Mucosa of descending colon (tissue), 3 donors: ENCODE results near the gene ASB6. TPM values are rescaled to one million over a fixed set of nuclear protein-coding genes. Genes with fewer than 3 reads are reported as not detected.

Experiments used
- ATAC-seq: fragments of 200-7000 bp; cut with Tn5 transposase; one replicate; pipeline ENCODE4 v1.9.1; 2020; ENCODE audit warnings: mild to moderate bottlenecking, moderate library complexity
- DNase-seq, 3 donors: peaks; one replicate each; pipeline ENCODE4 v3.0.0-alpha.2; 2020
- H3K36me3 ChIP-seq: fragments of 200-600 bp; one replicate; pipeline ENCODE4 v1.8.0; 2021; ENCODE audit warnings: low read depth, mild to moderate bottlenecking
- H3K4me1 ChIP-seq: fragments of 200-600 bp; one replicate; pipeline ENCODE4 v1.8.0; 2021; ENCODE audit warnings: low read depth, mild to moderate bottlenecking
- H3K4me3 ChIP-seq: fragments of 200-600 bp; one replicate; pipeline ENCODE4 v1.8.0; 2021; ENCODE audit warnings: mild to moderate bottlenecking
- H3K9me3 ChIP-seq: fragments of 200-600 bp; one replicate; pipeline ENCODE4 v1.8.0; 2021; ENCODE audit warnings: mild to moderate bottlenecking
- intact Hi-C, 2 donors: fragments of 100-400 bp; cut with DNase I in 1 of 2; cut with micrococcal nuclease in 1 of 2; formaldehyde crosslinking; loops; one replicate each; pipeline versions ENCODE4 v1.11.0 to v1.11.1; 2022; cut with DNase I, micrococcal nuclease
- total RNA-seq, 3 donors: library from RNA; stranded (reverse); fragmentation: NEBNext Ultra II Directional in 2 of 3; extraction: Animal tissue kit (Norgen Biotek cat#: 25700) in 2 of 3; gene quantifications; one replicate each; pipeline versions ENCODE4 v1.2.1 to v1.2.4, GENCODE V29; 2021 to 2023
- TF ChIP-seq, protein P1 (sequence below): fragments of 200-600 bp; IDR thresholded peaks from one replicate; pipeline ENCODE4 v1.8.0; 2022; ENCODE audit warnings: antibody characterized with exemption, mild to moderate bottlenecking
- donor health status: DM: no; HTN: no; CAD: no; lungs with moderate emphysema.
- donor health status: DM: no; HTN: no; CAD: no.
- donor health status: DM: no; HTN: yes; CAD: no.

Gene ASB6
- total RNA-seq, 3 donors from 2014 or later: 16.1 to 21.3 (median 17.5) TPM

DNA sequence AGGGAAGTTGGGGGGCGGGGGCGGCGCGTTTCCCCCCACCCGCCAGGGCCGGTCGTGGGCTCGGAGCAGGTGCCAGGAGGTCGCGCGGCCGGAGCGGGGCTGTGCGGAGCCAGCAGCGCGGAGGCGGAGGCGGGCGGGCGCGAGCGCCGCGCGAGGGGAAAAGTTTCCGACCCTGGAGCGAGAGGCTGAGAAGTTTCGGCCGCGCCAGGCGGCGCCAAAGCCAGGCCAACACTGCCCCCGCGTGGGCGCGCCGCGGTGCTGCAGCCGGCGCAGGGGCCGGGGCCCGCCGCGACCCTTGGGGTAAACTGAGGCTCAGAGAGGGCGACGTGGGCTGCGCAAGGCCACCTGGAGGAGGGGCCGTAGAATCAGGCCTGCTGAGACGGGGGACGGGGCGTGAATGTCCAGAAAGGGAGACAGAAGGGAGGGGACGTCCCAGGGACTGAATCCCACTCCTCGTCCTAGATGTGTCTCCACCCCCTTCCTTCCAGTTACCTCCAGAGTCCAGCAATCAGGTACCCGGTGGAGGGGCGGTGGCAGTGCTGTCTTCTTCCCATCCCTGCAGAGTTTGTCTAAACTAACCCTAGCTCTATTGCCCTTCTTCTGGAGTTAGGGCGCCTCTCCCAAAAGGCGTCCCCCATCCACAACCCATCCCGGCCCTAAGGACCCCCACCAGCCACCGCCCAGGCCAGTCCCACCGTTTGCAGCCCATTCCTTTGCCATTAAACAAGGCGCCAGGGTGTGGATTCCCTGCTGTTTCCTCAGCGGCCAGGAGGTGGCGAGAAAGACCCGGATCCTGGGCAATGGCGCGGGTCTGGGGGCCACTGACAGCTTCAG is 31.3 kb downstream of the ASB6 start:
- Histone ChIP-seq H3K36me3 (no peaks in the 10 kb centered on the region), H3K9me3 (no peaks in the 10 kb centered on the region), H3K4me3 (peak overlapping the region; percentile 32), H3K4me1 (peaks cover 22% of the 10 kb centered on the region)
- peak; percentile 73 for ATAC-seq
- peak; percentile 80 to 85 (median 84) for DNase-seq
- intact Hi-C loops: loop anchor here (5.0 kb wide), 3 partner anchors 433 to 478 kb away; partner anchors contain the start of gene IER5L (in 1 of the 2)
- TF ChIP-seq, protein P1, sequence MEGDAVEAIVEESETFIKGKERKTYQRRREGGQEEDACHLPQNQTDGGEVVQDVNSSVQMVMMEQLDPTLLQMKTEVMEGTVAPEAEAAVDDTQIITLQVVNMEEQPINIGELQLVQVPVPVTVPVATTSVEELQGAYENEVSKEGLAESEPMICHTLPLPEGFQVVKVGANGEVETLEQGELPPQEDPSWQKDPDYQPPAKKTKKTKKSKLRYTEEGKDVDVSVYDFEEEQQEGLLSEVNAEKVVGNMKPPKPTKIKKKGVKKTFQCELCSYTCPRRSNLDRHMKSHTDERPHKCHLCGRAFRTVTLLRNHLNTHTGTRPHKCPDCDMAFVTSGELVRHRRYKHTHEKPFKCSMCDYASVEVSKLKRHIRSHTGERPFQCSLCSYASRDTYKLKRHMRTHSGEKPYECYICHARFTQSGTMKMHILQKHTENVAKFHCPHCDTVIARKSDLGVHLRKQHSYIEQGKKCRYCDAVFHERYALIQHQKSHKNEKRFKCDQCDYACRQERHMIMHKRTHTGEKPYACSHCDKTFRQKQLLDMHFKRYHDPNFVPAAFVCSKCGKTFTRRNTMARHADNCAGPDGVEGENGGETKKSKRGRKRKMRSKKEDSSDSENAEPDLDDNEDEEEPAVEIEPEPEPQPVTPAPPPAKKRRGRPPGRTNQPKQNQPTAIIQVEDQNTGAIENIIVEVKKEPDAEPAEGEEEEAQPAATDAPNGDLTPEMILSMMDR: peak; percentile 95

DNA sequence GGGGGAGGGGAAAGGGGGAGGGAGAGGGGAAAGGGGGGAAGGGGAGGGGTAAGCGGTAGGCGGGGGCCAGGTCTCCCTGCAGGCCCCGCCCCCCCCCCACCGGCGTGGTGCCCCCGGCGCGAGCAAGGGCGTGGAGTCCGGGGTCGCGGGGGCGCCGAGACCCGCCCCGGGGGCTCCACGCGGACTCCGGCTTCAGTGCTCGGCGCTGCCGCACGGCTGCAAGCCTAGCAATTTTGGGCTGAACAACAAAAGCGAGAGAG is 31.8 kb downstream of the ASB6 start:
- H3K4me3 ChIP-seq: peak overlapping the region; percentile 32
- ATAC-seq: no peak
- TF ChIP-seq, protein P1: no peak
- no peaks in the 10 kb centered on the region for H3K9me3 ChIP-seq
- DNase-seq: peak in 1 of 3 donors; percentile 41
- H3K4me1 ChIP-seq: peaks cover 22% of the 10 kb centered on the region
- intact Hi-C loops: loop anchor here (5.0 kb wide), 3 partner anchors 433 to 478 kb away; partner anchors contain the start of gene IER5L (in 1 of the 2)
- no peaks in the 10 kb centered on the region for H3K36me3 ChIP-seq

- peak; percentile 73 to 84 (median 77) for DNase-seq
- Histone ChIP-seq H3K9me3 (no peaks in the 10 kb centered on the region), H3K4me1 (peaks cover 22% of the 10 kb centered on the region), H3K36me3 (no peaks in the 10 kb centered on the region), H3K4me3 (no peak overlapping the region)
- intact Hi-C loops: loop anchor here (5.0 to 10.0 kb wide), 4 partner anchors 125 to 477 kb away; partner anchors contain the start of gene IER5L (in 1 of the 2)
- TF ChIP-seq, protein P1: no peak
- peak; percentile 56 for ATAC-seq
Observed at GRCh38 chr9:129609486-129610212, 32.3 kb downstream of the ASB6 start.

GRCh38 chr9:129608561-129609481 is 33.1 kb downstream of the ASB6 start:
- H3K36me3 ChIP-seq: no peaks in the 10 kb centered on the region
- peak; percentile 43 for ATAC-seq
- intact Hi-C loops: loop anchor here in 1 of 2 donors (10.0 kb wide), 1 partner anchor 124 kb away; no protein-coding TSS in a partner anchor
- no peaks in the 10 kb centered on the region for H3K9me3 ChIP-seq
- H3K4me3 ChIP-seq: no peak overlapping the region
- TF ChIP-seq, protein P1: no peak
- peak in 2 of 3 donors; percentile 52 to 73 for DNase-seq
- H3K4me1 ChIP-seq: peaks cover 22% of the 10 kb centered on the region

GRCh38 chr9:129607027-129607387 is 34.9 kb downstream of the ASB6 start:
- no peak overlapping the region for H3K4me3 ChIP-seq
- TF ChIP-seq, protein P1: no peak
- H3K9me3 ChIP-seq: no peaks in the 10 kb centered on the region
- intact Hi-C loops: loop anchor here in 1 of 2 donors (10.0 kb wide), 1 partner anchor 122 kb away; no protein-coding TSS in a partner anchor
- DNase-seq (peak in 1 of 3 donors; percentile 46), ATAC-seq (no peak)
- peaks cover 22% of the 10 kb centered on the region for H3K4me1 ChIP-seq
- H3K36me3 ChIP-seq: no peaks in the 10 kb centered on the region
